WTC11 (cell line): ENCODE data around the gene IQSEC1. TPM values are rescaled to one million over a fixed set of nuclear protein-coding genes. Genes with fewer than 3 reads are reported as not detected.
A peak's percentile ranks its signal among the peaks of the same experiment; 100 is the strongest.

ENCODE experiments used
- ATAC-seq: fragments of 200-7000 bp; cut with Tn5 transposase; 2 replicates; pipeline ENCODE4 v1.10.0; 2021; ENCODE audit warnings: mild to moderate bottlenecking, moderate library complexity
- CTCF ChIA-PET: fragments of 300-600 bp; sonication (Branson Sonifier 250); formaldehyde crosslinking; loops from one replicate; lab custom pipeline; 2021; ENCODE audit warnings: antibody characterized with exemption; lab: Charles Lee
- POLR2A ChIA-PET: fragments of 350-600 bp; sonication (Branson Sonifier 250); formaldehyde crosslinking; loops from one replicate; lab custom pipeline; 2021; ENCODE audit warnings: antibody characterized with exemption; lab: Charles Lee
- DNase-seq: peaks from one replicate; pipeline ENCODE4 v3.0.0; 2021; ENCODE audit warnings: low spot score
- H3K27ac Mint-ChIP-seq: 2 replicates; pipeline ENCODE4 v1.8.0; 2021; ENCODE audit warnings: mixed read lengths
- H3K27me3 Mint-ChIP-seq: 2 replicates; pipeline ENCODE4 v1.8.0; 2021; ENCODE audit warnings: low read depth, mild to moderate bottlenecking, moderate library complexity, mixed read lengths
- H3K36me3 Mint-ChIP-seq: 2 replicates; pipeline ENCODE4 v1.8.0; 2021; ENCODE audit warnings: mixed read lengths
- H3K4me1 Mint-ChIP-seq: 2 replicates; pipeline ENCODE4 v1.8.0; 2022; ENCODE audit warnings: mixed read lengths
- H3K4me3 Mint-ChIP-seq: 2 replicates; pipeline ENCODE4 v1.8.0; 2021; ENCODE audit warnings: mild to moderate bottlenecking, moderate library complexity, mixed read lengths
- H3K9me3 Mint-ChIP-seq: 2 replicates; pipeline ENCODE4 v1.8.0; 2021; ENCODE audit warnings: mixed read lengths
- CTCF ChIP-seq: fragments of 200-600 bp; IDR thresholded peaks from 2 replicates; pipeline ENCODE4 v1.8.0; 2022; ENCODE audit warnings: antibody characterized with exemption
- ESRRA ChIP-seq: sonication (generic); formaldehyde crosslinking; IDR thresholded peaks from 2 replicates; pipeline ENCODE4 v1.8.1; 2022; ENCODE audit warnings: mild to moderate bottlenecking, missing genetic modification reagents, borderline replicate concordance
- JAZF1 ChIP-seq: fragments of 250-450 bp; sonication (Bioruptor Pico); IDR thresholded peaks from 2 replicates; pipeline ENCODE4 v1.9.0; 2021; ENCODE audit warnings: moderate library complexity, mild to moderate bottlenecking, inconsistent platforms
- KAT7 ChIP-seq: sonication (generic); formaldehyde crosslinking; IDR thresholded peaks from 2 replicates; pipeline ENCODE4 v1.8.1; 2023; ENCODE audit warnings: missing genetic modification reagents, mild to moderate bottlenecking, borderline replicate concordance
- NFYB ChIP-seq: sonication (generic); formaldehyde crosslinking; conservative IDR thresholded peaks from 2 replicates; pipeline ENCODE4 v1.8.0; 2022; ENCODE audit warnings: low read depth, missing genetic modification reagents
- NR2C2 ChIP-seq: sonication (generic); formaldehyde crosslinking; IDR thresholded peaks from 2 replicates; pipeline ENCODE4 v1.8.0; 2022; ENCODE audit warnings: mild to moderate bottlenecking, missing genetic modification reagents
- NR3C1 ChIP-seq: sonication (generic); formaldehyde crosslinking; conservative IDR thresholded peaks from 2 replicates; pipeline ENCODE4 v1.8.1; 2023; ENCODE audit warnings: low read depth, mild to moderate bottlenecking, missing genetic modification reagents
- PRDM15 ChIP-seq: sonication (generic); formaldehyde crosslinking; IDR thresholded peaks from 2 replicates; pipeline ENCODE4 v1.8.0; 2022; ENCODE audit warnings: missing genetic modification reagents
- RORB ChIP-seq: fragments of 250-450 bp; sonication (Bioruptor Pico); IDR thresholded peaks from 2 replicates; pipeline ENCODE4 v1.9.0; 2021; ENCODE audit warnings: mild to moderate bottlenecking
- SMAD3 ChIP-seq: sonication (generic); formaldehyde crosslinking; IDR thresholded peaks from 2 replicates; pipeline ENCODE4 v1.8.0; 2022; ENCODE audit warnings: missing genetic modification reagents, mild to moderate bottlenecking, borderline replicate concordance
- TP53 ChIP-seq: sonication (generic); formaldehyde crosslinking; IDR thresholded peaks from 2 replicates; pipeline ENCODE4 v1.8.1; 2023; ENCODE audit warnings: mild to moderate bottlenecking, missing genetic modification reagents
- ZMAT4 ChIP-seq: fragments of 250-450 bp; sonication (Bioruptor Pico); IDR thresholded peaks from 2 replicates; pipeline ENCODE4 v1.9.0; 2021; ENCODE audit warnings: mild to moderate bottlenecking
- ZNF138 ChIP-seq: sonication (generic); formaldehyde crosslinking; conservative IDR thresholded peaks from 2 replicates; pipeline ENCODE4 v1.8.1; 2022; ENCODE audit warnings: mild to moderate bottlenecking, moderate library complexity, missing genetic modification reagents
- ZNF317 ChIP-seq: sonication (generic); formaldehyde crosslinking; IDR thresholded peaks from 2 replicates; pipeline ENCODE4 v1.8.1; 2023; ENCODE audit warnings: low read depth, mild to moderate bottlenecking, moderate library complexity, missing genetic modification reagents, borderline replicate concordance
- ZNF423 ChIP-seq: fragments of 250-450 bp; sonication (Bioruptor Pico); IDR thresholded peaks from 2 replicates; pipeline ENCODE4 v2.1.2; 2022; ENCODE audit warnings: mild to moderate bottlenecking, moderate library complexity
- total RNA-seq: library from RNA; stranded (reverse); gene quantifications from 3 replicates; pipeline ENCODE4 v1.2.3, GENCODE V29; 2021
- TF ChIP-seq, protein P1 (sequence below): fragments of 250-450 bp; sonication (Bioruptor Pico); IDR thresholded peaks from 2 replicates; pipeline ENCODE4 v1.9.0; 2021; ENCODE audit warnings: moderate library complexity, mild to moderate bottlenecking, inconsistent platforms, borderline replicate concordance
- TF ChIP-seq, protein P2 (sequence below): sonication (generic); formaldehyde crosslinking; IDR thresholded peaks from 2 replicates; pipeline ENCODE4 v1.8.1; 2022; ENCODE audit warnings: missing genetic modification reagents, borderline replicate concordance

The IQSEC1 gene
- total RNA-seq, 1 experiment from 2014 or later = 35.0 TPM

DNA sequence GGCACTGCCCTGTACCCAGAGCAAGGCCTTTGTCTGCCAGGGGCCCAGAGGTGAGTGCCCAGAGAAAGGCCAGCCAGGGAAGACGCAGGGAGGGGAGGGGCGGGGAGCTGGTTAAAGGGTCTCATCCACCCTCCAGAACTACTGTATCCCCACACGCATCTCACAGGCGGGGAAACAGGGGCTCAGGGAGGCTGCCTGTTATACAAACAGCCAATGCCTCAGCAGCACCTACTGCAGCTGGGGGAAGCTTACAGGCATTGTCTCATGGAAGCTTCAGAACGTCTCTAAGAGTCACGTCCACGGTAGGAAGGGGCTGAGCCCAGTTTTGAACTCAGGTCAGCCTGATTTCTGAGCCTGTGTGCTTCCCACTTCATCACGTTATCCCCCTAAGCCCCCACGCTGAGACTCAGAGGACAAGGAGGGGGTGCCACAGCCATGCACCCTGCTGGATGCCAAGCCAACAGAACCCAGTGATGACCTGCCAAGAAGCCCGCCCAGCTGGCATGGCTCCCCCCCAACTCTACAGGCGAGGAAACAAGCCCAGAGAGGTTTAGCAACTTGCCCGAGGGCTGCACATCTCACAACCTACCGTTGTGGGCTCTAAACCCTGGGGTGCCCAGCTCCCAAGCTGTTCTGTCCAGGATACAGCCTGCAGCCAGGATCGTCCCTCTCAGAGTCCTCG, 54.5 kb downstream of the IQSEC1 start:
- POLR2A ChIA-PET = interaction anchor here (0.6 kb wide), 1 partner anchor 26 kb away, joined by 3 read pairs; no protein-coding TSS in a partner anchor
- TF ChIP-seq RORB (no peak), ZNF423 (no peak), NFYB (no peak), NR3C1 (CRISPR knock-in tag) (no peak), PRDM15 (no peak), JAZF1 (CRISPR knock-in tag) (no peak), CTCF (no peak), NR2C2 (CRISPR knock-in tag) (no peak), ZNF138 (CRISPR knock-in tag) (no peak)
- TF ChIP-seq, protein P1, sequence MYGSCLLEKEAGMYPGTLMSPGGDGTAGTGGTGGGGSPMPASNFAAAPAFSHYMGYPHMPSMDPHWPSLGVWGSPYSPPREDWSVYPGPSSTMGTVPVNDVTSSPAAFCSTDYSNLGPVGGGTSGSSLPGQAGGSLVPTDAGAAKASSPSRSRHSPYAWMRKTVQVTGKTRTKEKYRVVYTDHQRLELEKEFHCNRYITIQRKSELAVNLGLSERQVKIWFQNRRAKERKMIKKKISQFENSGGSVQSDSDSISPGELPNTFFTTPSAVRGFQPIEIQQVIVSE (CRISPR knock-in tag) = no peak
- TF ChIP-seq, protein P2, sequence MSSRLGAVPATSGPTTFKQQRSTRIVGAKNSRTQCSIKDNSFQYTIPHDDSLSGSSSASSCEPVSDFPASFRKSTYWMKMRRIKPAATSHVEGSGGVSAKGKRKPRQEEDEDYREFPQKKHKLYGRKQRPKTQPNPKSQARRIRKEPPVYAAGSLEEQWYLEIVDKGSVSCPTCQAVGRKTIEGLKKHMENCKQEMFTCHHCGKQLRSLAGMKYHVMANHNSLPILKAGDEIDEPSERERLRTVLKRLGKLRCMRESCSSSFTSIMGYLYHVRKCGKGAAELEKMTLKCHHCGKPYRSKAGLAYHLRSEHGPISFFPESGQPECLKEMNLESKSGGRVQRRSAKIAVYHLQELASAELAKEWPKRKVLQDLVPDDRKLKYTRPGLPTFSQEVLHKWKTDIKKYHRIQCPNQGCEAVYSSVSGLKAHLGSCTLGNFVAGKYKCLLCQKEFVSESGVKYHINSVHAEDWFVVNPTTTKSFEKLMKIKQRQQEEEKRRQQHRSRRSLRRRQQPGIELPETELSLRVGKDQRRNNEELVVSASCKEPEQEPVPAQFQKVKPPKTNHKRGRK (CRISPR knock-in tag) = no peak
- CTCF ChIA-PET = interaction anchor here (0.9 to 2.9 kb wide), 9 partner anchors 8 to 629 kb away, joined by 3 to 14 read pairs (median 3); no protein-coding TSS in a partner anchor
- H3K27me3 Mint-ChIP-seq = no peaks in the 10 kb centered on the region
- DNase-seq = no peak
- no peak for ATAC-seq
- H3K9me3 Mint-ChIP-seq = no peaks in the 10 kb centered on the region
- peaks cover 46% of the 10 kb centered on the region for H3K4me1 Mint-ChIP-seq
- no peak overlapping the region for H3K27ac Mint-ChIP-seq
- no peaks in the 10 kb centered on the region for H3K36me3 Mint-ChIP-seq
- peak overlapping the region; percentile 47 for H3K4me3 Mint-ChIP-seq

GRCh38 chr3:13018043-13018451, 55.2 kb downstream of the IQSEC1 start:
- ChIA-PET POLR2A (interaction anchor here (0.6 kb wide), 1 partner anchor 25 kb away, joined by 3 read pairs; no protein-coding TSS in a partner anchor), CTCF (interaction anchor here (1.3 to 2.9 kb wide), 7 partner anchors 9 to 74 kb away, joined by 3 to 14 read pairs (median 9); no protein-coding TSS in a partner anchor)
- Mint-ChIP-seq H3K27me3 (no peaks in the 10 kb centered on the region), H3K36me3 (no peaks in the 10 kb centered on the region), H3K9me3 (no peaks in the 10 kb centered on the region), H3K4me1 (peaks cover 46% of the 10 kb centered on the region), H3K4me3 (0 out of 2 replicates have a peak overlapping the region, but pooled peaks have one; percentile 25), H3K27ac (no peak overlapping the region)
- no peak for DNase-seq
- ATAC-seq = no peak
- peak; percentile 64 for TF ChIP-seq ZNF423
- no peak for TF ChIP-seq SMAD3 (CRISPR knock-in tag)
- TF ChIP-seq ZNF317 = no peak
- no peak for TF ChIP-seq ESRRA
- no peak for TF ChIP-seq KAT7 (CRISPR knock-in tag)
- no peak for TF ChIP-seq TP53 (CRISPR knock-in tag)
- no peak for TF ChIP-seq ZMAT4 (CRISPR knock-in tag)
- TF ChIP-seq NFYB = no peak
